Uterus (tissue), 4 donors: ENCODE measurements around the gene SEPTIN1. TPM values are rescaled to one million over a fixed set of nuclear protein-coding genes. Genes with fewer than 3 reads are reported as not detected.
"Not testable (repeated sequence)": the region's sequence is repeated elsewhere in the genome, so short reads cannot be mapped to it uniquely, and the experiment has no call there.

Source experiments
- DNase-seq, 2 donors: peaks; one replicate each; pipeline ENCODE4 v3.0.0-alpha.2; 2019 to 2020
- H3K27ac ChIP-seq, 2 donors: fragments of 200-600 bp; sonication (generic); 1 replicate in 1 of 2; 2 replicates in 1 of 2; pipeline ENCODE4 v1.5.1; 2016 to 2018
- H3K27me3 ChIP-seq, 2 donors: fragments of 200-600 bp; sonication (generic); one replicate each; pipeline ENCODE4 v1.5.1; 2018 to 2019; ENCODE audit warnings: control low read depth in 1 of 2
- H3K36me3 ChIP-seq, 2 donors: fragments of 200-600 bp; sonication (generic); one replicate each; pipeline ENCODE4 v1.5.1; 2019; ENCODE audit warnings: control low read depth in 1 of 2
- H3K4me1 ChIP-seq, 2 donors: fragments of 200-600 bp; sonication (generic); one replicate each; pipeline ENCODE4 v1.5.1; 2018 to 2019; ENCODE audit warnings: control low read depth in 1 of 2
- H3K4me3 ChIP-seq, 2 donors: fragments of 200-600 bp; sonication (generic); 1 replicate in 1 of 2; 2 replicates in 1 of 2; pipeline ENCODE4 v1.5.1; 2018 to 2019; ENCODE audit warnings: mild to moderate bottlenecking in 1 of 2
- H3K9me3 ChIP-seq, 2 donors: fragments of 200-600 bp; sonication (generic); one replicate each; pipeline ENCODE4 v1.5.1; 2019; ENCODE audit warnings: control low read depth in 1 of 2
- CTCF ChIP-seq, 4 experiments: fragments of 200-600 bp in 2 of 4; fragments of 450-650 bp in 2 of 4; sonication (generic) in 2 of 4; IDR thresholded peaks; one replicate each; pipeline ENCODE4 v1.5.1; 2016 to 2019; ENCODE audit warnings: antibody characterized with exemption in 4 of 4, mild to moderate bottlenecking in 2 of 4, moderate library complexity in 1 of 4
- POLR2A ChIP-seq, 2 donors: fragments of 450-650 bp; IDR thresholded peaks; one replicate each; pipeline ENCODE4 v1.6.1; 2016; ENCODE audit warnings: antibody characterized with exemption in 2 of 2, mild to moderate bottlenecking in 1 of 2, moderate library complexity in 1 of 2
- intact Hi-C: fragments of 100-400 bp; cut with DNase I; formaldehyde crosslinking; loops from one replicate; pipeline ENCODE4 v1.15.1; 2023; ENCODE audit warnings: low total_unique reads
- small RNA-seq: library from RNA; depleted of rRNA; stranded (forward); fragments of <200 nt; gene quantifications from one replicate; pipeline ENCODE3, GENCODE V24; 2016
- total RNA-seq, 4 donors: library from RNA; depleted of rRNA in 3 of 4; stranded (reverse); fragments of >200 nt in 3 of 4; gene quantifications; one replicate each; pipeline versions ENCODE4 v1.1.0 to v1.2.4, GENCODE V29; 2014 to 2023
- donor health status: DM: yes; HTN: yes; CAD: no.

SEPTIN1 gene
- total RNA-seq, 4 donors from 2014 or later, result 1.0 to 5.3 TPM; not detected in 2

- intact Hi-C loops, result no loop called here
- no peak for DNase-seq
- TF ChIP-seq CTCF (IDR thresholded peaks at IDR 0.05) (no peak), POLR2A (IDR thresholded peaks at IDR 0.05) (no peak)
These were observed 46.5 kb downstream of the SEPTIN1 start for GRCh38 chr16:30335598-30336474.

GRCh38 chr16:30335028-30335597 is 47.2 kb downstream of the SEPTIN1 start:
- intact Hi-C loops, H3K27me3 ChIP-seq, H3K36me3 ChIP-seq, H3K9me3 ChIP-seq, H3K4me1 ChIP-seq: not testable (repeated sequence)
- H3K27ac ChIP-seq, result peak overlapping the region; percentile 92 to 100
- peak; percentile 81 to 85 for DNase-seq
- H3K4me3 ChIP-seq, result peak overlapping the region; percentile 80 to 89
- TF ChIP-seq POLR2A (IDR thresholded peaks at IDR 0.05) (peak; percentile 82 to 86), CTCF (IDR thresholded peaks at IDR 0.05) (peak in 1 of 4 experiments; percentile 3)

More at GRCh38 chr16:30335598-30336474, 46.5 kb downstream of the SEPTIN1 start:
- Histone ChIP-seq H3K36me3 (no peaks in the 10 kb centered on the region), H3K4me3 (peak overlapping the region; percentile 32 to 89), H3K4me1 (no peaks in the 10 kb centered on the region), H3K27ac (peak overlapping the region; percentile 92 to 100), H3K27me3 (no peaks in the 10 kb centered on the region), H3K9me3 (no peaks in the 10 kb centered on the region)

GRCh38 chr16:30334473-30334989 is 47.8 kb downstream of the SEPTIN1 start:
- intact Hi-C loops, H3K27me3 ChIP-seq, H3K9me3 ChIP-seq, H3K36me3 ChIP-seq, H3K4me1 ChIP-seq: not testable (repeated sequence)
- peak; percentile 69 to 80 for DNase-seq
- H3K4me3 ChIP-seq, result peak overlapping the region; percentile 80 to 89
- peak overlapping the region; percentile 92 to 100 for H3K27ac ChIP-seq

Small RNA genes lying within 50 kb of the gene (small RNA-seq; reads per million reads assigned to genes)
- 0.30 reads per million for gene RF00406

Other genes starting within 250 kb of the SEPTIN1 start
- gene CORO1A, start 199.0 kb downstream of the SEPTIN1 start, total RNA-seq, result 10 to 100 TPM; 12.7 to 30.5 (median 18.2) TPM
- 10 to 100 TPM in 2 of 4 donors, 1 to 10 TPM in 1, not detected in 1; 4.7 to 34.1 (median 27.5) TPM for gene BOLA2B, start 188.9 kb downstream of the SEPTIN1 start, total RNA-seq
- gene SLX1A, start 188.7 kb downstream of the SEPTIN1 start, total RNA-seq, result 100 to 1,000 TPM in 1 of 4 donors, 10 to 100 TPM in 3; 10.6 to 142 (median 41.0) TPM
- 10 to 100 TPM in 2 of 4 donors, 1 to 10 TPM in 2; 1.8 to 26.5 (median 9.5) TPM for gene SULT1A3, start 183.3 kb downstream of the SEPTIN1 start, total RNA-seq
- gene NPIPB13, start 134.1 kb downstream of the SEPTIN1 start, total RNA-seq, result 10 to 100 TPM in 3 of 4 donors, 1 to 10 TPM in 1; 1.9 to 38.5 (median 13.5) TPM
- 10 to 100 TPM; 27.9 to 74.7 (median 32.8) TPM for gene CD2BP2, start 27.3 kb downstream of the SEPTIN1 start, total RNA-seq
- 10 to 100 TPM; 20.7 to 50.1 (median 29.9) TPM for gene TBC1D10B, start 12.1 kb downstream of the SEPTIN1 start, total RNA-seq
- 1 to 10 TPM in 1 of 4 donors, not detected in 3; 1.2 TPM for gene MYL11, start 7.8 kb downstream of the SEPTIN1 start, total RNA-seq
- 10 to 100 TPM in 3 of 4 donors, 1 to 10 TPM in 1; 2.6 to 21.0 (median 12.7) TPM for gene ZNF48, start 12.9 kb upstream of the SEPTIN1 start, total RNA-seq
- gene ZNF771, start 25.0 kb upstream of the SEPTIN1 start, total RNA-seq, result 10 to 100 TPM; 12.2 to 75.3 (median 25.6) TPM
- gene DCTPP1, start 47.5 kb upstream of the SEPTIN1 start, total RNA-seq, result 10 to 100 TPM; 10.2 to 51.5 (median 28.7) TPM
- 10 to 100 TPM; 13.6 to 30.9 (median 17.1) TPM for gene SEPHS2, start 63.3 kb upstream of the SEPTIN1 start, total RNA-seq
- 1 to 10 TPM in 3 of 4 donors, not detected in 1; 3.6 to 5.6 (median 4.7) TPM for gene ITGAL, start 90.2 kb upstream of the SEPTIN1 start, total RNA-seq
- gene ZNF768, start 144.0 kb upstream of the SEPTIN1 start, total RNA-seq, result 10 to 100 TPM in 3 of 4 donors, 1 to 10 TPM in 1; 8.8 to 41.3 (median 28.5) TPM
- 10 to 100 TPM in 2 of 4 donors, 1 to 10 TPM in 2; 3.8 to 16.1 (median 10.2) TPM for gene ZNF747, start 152.3 kb upstream of the SEPTIN1 start, total RNA-seq
- gene ZNF764, start 175.8 kb upstream of the SEPTIN1 start, total RNA-seq, result 10 to 100 TPM in 2 of 4 donors, 1 to 10 TPM in 2; 1.5 to 11.3 (median 7.3) TPM
- gene ZNF688, start 189.2 kb upstream of the SEPTIN1 start, total RNA-seq, result 10 to 100 TPM in 3 of 4 donors, 1 to 10 TPM in 1; 9.6 to 27.1 (median 12.5) TPM
- 10 to 100 TPM in 2 of 4 donors, 1 to 10 TPM in 2; 6.8 to 37.4 (median 15.2) TPM for gene ZNF785, start 203.1 kb upstream of the SEPTIN1 start, total RNA-seq
- gene ZNF689, start 227.8 kb upstream of the SEPTIN1 start, total RNA-seq, result 10 to 100 TPM in 1 of 4 donors, 1 to 10 TPM in 3; 3.1 to 11.5 (median 7.0) TPM